ENCODE data around the gene NUP93.

- TF ChIP-seq JUND (IDR thresholded peaks at IDR 0.05) = no peak
- TF ChIP-seq CTCF (IDR thresholded peaks at IDR 0.05) = no peak
- TF ChIP-seq YY1 (IDR thresholded peaks at IDR 0.05; ENCODE audit: low read depth) = no peak
- TF ChIP-seq MAX (IDR thresholded peaks at IDR 0.05; ENCODE audit: low read depth) = 0 out of 2 replicates have a peak, but pooled peaks have one; percentile 14
- TF ChIP-seq EP300 (IDR thresholded peaks at IDR 0.05; ENCODE audit: borderline replicate concordance in 1 of 2, low read depth in 1 of 2, low read length in 1 of 2) = peak in 1 of 2 experiments; percentile 91; a peak in 2 of 4 replicates
Observed at GRCh38 chr16:56874800-56875199, 144.9 kb downstream of the NUP93 start.
